ENCODE results near the gene OR6Q1.

OR6Q1 gene

DNA sequence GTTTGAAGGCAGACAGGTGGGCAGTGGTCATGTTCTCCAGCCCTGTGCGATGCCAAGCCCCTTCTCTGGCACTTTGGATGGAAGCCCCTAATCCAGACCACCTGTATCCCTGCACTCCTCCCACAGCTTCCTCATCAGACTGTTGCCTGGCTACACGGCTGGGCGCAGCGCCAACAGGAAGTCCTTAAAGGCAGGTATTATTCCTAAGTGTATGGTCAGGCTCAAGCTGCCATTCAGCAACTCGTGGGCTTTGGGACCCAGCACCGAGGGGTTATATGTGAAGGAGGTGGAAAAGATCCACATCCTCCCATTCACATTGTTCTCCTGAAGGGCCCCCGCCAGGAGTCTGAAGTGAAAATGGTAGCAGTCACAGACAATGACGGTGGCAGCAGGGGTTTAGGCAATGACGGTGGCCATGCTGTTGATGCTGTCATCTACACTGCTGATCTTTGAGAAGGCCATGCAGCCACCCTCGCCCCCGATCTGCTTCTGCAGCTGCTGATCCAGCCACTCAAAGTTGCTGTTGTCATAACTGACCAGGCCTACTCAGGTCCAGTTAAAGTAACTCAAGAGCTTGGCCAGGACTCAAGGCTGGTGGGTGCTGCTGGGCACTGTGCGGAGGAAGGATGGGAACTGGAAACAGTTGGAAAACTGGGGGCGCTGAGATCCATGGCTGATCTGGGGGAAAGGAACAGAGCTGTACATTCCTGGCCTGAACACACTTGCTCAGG, 27.7 kb downstream of the OR6Q1 start:
- DNase-seq: no peak

DNA sequence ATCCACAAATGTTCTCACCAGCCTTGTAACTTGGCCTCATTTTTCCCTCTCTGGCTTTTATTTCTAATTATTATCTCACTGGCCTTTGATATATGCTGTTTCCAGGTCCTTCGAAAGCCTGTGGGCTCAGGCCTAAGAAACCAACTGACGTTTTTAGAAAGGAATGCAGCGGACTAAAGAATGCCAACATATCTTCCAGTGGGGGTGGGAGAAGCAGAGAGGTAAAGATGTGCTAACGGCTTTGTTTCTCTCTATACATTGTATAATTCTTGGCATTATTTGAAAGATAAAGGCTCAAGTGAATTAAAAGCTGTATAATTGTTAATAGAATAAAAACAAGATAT, 28.2 kb downstream of the OR6Q1 start:
- no peak for DNase-seq

DNA sequence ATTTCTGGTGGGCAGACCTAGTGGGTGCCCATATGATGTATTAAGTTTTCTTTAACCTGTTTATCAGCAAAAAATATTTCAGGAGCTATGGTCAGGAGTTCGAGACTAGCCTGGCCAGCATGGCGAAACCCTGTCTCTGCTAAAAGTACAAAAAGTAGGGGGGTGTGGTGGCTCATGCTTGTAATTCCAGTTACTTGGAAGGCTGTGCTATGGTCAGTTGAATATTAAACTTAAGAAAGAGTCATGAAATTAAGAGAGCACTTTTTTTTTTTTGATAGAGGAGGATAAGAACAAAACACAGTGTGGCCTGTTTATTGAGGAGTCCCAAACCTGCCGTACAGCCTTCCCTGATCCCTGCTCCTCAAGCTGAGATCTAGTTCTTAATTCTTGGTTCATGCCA, 29.8 kb downstream of the OR6Q1 start:
- no peak for DNase-seq

DNA sequence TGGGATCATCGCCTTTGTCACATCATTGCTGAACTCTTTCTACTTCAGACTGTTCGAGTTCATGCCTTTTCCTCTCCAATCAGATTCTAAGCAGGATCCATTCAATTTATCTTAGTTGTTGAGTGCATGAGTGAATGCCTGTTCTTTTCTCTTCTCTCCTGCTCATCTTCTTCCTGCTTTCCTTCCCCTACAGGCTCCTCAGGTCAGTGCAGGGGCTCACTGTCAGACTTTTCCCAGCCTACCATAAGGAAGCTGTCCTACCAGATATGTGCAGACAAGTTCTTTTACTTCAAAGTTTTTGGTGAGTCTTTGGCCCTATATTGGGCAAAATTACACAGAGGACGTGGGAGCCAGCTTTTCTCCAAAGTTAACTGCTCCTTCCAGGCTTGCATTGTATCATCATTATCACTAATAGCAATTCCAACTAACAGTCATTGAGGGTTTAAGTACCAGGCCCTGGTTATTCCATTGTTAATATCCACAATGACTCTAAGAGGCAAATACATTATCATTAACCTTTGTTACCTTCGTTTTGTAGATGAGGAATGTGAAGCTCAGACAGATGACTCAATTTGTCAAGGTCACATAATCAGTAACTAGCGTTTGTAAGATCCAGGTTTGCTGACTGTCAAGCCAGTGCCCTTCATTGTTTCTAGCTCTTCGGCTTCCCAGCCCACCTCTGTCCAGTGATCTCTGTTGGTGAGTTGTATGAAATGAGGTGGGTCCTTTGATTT, 30.4 kb downstream of the OR6Q1 start:
- no peak for DNase-seq

DNA sequence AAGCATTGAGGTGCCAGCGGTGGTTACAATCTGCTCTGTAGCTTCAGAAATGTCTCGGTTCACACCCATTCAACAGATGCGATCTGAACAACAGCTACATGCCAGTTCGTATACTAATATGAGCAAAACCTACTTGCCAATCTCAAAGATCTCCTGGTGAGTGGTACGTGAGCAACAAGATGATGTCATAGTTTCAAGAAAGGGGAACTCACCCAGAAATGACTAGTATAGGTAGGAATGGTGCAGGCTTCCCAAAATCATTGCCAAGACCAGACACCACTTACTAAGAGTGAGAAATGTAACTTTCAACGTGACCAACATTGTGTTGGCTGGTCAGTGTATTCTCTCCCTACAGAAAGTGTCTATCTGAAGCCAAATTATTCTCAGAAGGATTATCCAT, 31.1 kb downstream of the OR6Q1 start:
- DNase-seq: no peak

DNA sequence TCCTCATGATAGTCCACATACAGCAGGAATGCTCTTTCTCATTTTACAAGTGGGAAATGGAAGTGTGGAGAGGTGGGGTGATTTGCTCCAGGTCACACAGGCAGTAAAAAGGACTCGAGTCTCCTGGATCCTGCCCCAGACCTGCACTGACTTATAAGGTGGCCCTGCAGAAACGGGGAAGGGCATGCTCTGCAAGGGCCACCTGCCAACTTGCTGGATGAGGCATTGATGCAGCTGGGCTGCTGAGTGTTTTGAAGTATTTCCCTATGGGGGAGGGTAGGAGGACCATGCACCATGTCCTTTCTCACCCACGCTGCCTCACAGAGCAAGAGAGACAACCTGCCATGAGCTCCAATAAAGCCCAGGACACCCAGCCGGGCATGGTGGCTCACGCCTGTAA, 36.9 kb downstream of the OR6Q1 start:
- no peak for DNase-seq

DNA sequence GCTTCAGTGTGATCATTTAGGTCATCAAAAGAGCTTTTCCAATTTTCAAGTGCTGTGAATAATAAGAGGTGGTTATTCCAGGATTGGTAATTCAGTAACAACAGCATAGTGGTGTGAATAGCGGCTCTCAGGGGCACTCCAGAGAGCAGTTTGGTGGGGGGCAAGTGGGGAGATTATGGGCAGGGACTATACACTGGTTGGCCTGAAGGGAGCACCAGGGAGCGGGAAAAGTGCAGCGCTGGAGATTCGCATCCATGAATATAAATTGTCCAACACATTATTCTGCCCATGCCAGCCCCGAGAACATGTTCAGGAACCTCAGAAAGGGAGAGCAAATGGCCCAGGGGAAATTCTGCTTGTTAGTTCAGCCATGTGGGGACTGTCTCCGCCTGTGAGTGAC, 37.9 kb downstream of the OR6Q1 start:
- DNase-seq: no peak

DNA sequence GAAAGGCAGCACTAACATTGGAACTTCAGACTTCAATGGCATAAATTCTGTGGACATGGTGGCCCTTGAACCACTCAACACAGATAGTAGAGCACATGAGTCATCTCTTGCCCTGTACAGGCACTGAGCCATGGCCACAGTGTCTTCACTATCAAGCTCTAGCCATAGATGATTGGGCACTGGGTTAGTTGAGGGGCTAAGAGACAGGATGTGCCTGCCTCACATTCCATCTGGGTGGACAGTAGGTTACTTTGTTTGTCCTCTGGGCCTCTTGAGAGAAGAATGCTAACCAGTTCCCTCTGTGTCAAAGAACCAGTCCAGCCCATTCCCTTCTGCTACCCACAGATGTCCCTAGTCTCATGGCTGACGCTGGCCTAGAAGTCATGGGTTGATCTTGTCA, 39.8 kb downstream of the OR6Q1 start:
- DNase-seq: no peak

DNA sequence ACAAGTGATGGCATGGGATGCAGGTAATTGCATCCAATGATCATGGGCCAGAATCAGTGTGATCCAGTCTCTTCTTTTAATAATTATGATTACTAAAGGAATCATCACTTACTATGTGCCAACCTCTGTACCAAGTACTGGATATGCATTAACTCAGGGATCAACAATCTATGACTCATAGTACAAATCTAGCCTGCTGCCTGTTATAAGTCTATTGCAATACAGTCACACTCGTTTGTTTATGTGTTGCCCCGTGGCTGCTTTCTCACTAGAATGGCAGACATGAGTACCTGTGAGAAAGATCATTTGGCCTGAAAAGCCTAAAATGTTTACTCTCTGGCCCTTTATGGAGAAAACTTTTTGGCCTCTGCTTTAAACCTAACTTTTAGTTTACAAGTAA, 45.0 kb downstream of the OR6Q1 start:
- no peak for DNase-seq

All from activated CD4-positive, alpha-beta T cell treated with anti-CD3 and anti-CD28 coated beads, Interleukin-2, amount 50 U/mL, for 4 hours (primary cell).